Stimulated activated CD4-positive, alpha-beta T cell treated with anti-CD3 and anti-CD28 coated beads, Interleukin-15, amount 100 ng/mL, for 1 hour (primary cell): ENCODE measurements around the gene NR1H2.
A peak's percentile ranks its signal among the peaks of the same experiment; 100 is the strongest.
"Not testable (repeated sequence)": the region's sequence is repeated elsewhere in the genome, so short reads cannot be mapped to it uniquely, and the experiment has no call there.

Source experiments
- DNase-seq, 2 donors: peaks; one replicate each; pipeline ENCODE4 v3.0.0-alpha.2; 2020; ENCODE audit warnings: low read depth in 1 of 2, low spot score in 1 of 2

The NR1H2 gene

DNA sequence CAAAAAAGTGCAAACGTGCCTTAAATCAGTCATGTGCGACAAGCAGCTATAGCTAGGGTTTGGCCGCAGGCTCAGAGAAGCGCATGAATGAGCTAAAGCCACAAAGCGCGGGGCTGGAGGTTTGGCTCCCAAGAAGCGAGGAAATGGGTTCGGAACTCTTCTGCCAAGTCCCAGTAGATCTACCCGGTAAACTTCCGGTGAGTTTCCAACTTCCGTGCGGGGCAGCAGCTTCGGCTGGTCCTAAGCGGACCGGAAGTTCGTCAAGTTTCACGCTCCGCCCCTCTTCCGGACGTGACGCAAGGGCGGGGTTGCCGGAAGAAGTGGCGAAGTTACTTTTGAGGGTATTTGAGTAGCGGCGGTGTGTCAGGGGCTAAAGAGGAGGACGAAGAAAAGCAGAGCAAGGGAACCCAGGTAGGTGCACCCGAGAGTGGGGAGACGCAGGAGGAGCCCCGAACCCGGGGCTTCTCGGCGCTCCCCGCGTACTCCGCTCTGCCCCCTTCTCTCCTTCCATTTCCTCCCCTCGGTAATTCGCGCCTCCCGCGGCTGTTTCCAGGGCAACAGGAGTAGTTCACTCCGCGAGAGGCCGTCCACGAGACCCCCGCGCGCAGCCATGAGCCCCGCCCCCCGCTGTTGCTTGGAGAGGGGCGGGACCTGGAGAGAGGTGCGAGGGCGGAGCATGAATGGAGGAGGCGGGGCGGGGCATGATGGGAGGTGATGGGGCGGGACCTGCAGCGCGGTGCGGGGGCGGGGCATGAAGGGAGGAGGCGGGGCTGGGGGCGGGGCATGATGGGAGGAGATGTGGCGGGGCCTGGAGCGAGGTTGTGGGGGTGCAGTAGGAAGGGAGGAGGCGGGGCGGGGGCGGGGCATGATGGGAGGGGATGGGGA, at the start of gene NR1H2:
Gene NR1H2 (plus strand): TSS at position 292 of the 885 bp plus-strand sequence. CDS start 1,149 bp downstream, outside the sequence.
- DNase-seq: peak; percentile 85 to 86

GRCh38 chr19:50327013-50327412, 49.2 kb upstream of the NR1H2 start:
- no peak for DNase-seq

GRCh38 chr19:50327461-50328223, 48.6 kb upstream of the NR1H2 start:
- DNase-seq: no peak

DNA sequence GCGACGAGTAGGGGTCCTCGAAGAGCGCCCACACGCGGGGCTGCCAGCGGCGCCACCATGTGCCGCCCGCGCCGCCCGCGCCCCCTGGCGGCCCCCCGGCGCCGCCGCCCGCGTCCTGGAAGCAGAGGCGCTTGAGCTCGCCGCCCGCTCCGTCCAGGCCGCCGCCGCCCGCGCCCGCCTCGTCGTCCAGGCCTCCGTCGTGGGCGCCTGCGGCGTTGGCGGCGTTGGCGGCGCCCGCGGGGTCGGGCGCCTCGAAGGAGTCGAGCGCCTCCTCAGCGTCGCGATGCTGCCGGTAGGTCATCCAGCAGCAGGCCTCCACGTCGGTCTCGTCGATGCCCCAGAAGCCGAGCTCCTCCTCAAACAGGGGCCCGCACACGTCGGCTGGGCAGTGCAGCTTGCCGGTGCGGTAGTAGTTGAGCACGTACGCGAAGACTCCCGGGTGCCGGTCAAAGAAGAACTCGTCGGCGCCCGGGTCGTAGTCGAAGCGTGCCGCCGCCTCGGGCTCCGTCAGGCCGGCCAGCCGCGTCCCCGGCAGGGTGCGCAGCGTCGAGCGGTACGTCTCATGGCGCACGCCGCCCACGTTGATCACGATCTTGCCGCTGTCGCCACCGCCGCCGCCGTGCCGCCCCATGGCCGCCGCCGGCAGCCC, 47.9 kb upstream of the NR1H2 start:
- no peak for DNase-seq

GRCh38 chr19:50328873-50329145, 47.4 kb upstream of the NR1H2 start:
- DNase-seq: no peak

- DNase-seq: peak; percentile 79 to 95
Measured at GRCh38 chr19:50329146-50329925, 46.9 kb upstream of the NR1H2 start, which contains the start of gene KCNC3. TSS of gene KCNC3 (minus strand) at chr19:50329377. CDS start at chr19:50329082, 295 bp downstream.

GRCh38 chr19:50329926-50330294, 46.3 kb upstream of the NR1H2 start:
- DNase-seq: not testable (repeated sequence)

DNA sequence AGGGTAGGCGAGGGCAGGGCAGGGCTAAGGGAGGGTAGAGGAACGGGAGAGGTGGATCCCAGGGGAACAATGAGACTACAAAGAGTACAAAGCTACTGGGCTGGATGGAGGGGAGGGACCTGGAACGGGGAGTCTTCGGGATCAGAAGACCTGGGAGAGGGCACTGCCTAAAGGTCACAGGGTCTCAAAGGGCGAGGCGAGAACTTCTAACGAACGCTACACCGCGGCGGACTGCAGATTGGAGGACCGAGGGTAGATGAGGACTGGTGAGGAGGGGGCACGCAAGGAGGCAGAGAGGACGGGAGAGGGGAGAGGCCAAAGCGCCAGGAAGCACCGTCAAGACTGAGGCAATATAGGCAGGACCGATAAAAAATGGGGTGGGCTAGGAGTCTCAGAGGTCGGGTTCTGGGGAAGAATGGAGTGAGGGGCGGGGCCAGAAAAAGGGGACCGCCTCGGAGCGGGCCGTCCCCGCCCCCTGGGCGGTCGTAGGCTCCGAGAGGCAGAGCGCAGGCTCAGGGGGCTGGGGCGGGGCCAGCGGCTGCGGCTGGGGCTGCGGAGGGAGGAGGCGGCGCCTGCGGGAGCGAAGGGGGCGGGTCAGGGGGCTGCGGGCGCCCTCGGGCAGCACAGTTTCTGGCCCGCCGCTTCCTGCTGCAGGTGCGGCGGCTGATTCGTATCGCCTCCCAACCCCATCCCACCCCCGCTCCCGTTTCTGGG, 45.7 kb upstream of the NR1H2 start:
- DNase-seq: peak; percentile 63 to 75

DNA sequence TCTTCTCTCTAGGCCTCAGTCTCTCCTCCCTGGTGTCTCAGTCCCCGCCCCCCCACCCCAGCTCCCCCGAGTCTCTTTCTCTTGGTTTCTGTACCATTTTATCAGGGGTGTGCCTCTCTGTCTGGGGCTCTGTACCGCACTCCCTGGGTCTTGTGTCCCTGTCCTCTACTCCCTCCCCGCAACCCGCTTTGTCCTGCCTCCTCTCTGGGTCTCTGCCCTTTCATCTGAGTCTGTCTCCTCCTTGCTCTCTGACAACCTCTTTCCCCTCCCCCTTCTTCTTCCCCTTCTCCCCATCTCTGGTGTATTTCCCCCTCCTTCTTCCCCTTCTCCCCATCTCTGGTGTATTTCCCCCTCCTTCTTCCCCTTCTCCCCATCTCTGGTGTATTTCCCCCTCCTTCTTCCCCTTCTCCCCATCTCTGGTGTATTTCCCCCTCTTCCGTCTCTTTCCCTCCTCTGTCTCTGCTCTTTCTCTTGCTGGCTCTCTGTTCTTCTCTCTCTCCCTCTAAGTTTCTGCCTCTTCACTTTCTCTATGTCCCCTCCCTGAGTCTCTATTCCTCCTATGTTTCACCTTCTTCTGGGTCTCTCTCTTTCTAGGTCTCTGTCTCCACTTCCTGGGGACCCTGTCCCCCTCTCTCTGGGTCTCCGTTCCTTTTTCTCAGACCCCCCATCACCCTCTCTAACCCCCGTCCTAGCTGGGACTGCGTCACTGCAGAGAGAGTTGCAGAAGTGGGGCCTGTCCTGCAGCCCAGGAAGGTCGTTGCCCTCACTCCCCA, 44.9 kb upstream of the NR1H2 start:
- no peak for DNase-seq

DNA sequence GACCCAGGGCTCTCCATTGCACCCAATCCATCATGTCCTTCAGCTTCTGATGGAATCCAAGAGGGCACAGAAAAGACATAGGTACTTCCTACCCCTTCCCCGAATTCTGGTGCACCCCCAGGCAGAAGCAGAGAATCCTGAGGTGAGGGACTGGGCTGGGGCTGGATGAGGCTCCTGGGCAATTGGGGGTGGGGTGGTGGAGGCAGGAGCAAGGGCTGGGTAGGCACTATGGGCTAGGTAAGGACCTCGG, 44.3 kb upstream of the NR1H2 start:
- DNase-seq: no peak

GRCh38 chr19:50332244-50333038, 43.8 kb upstream of the NR1H2 start:
- no peak for DNase-seq

GRCh38 chr19:50333235-50333736, 43.0 kb upstream of the NR1H2 start:
- DNase-seq: peak; percentile 74 to 86

DNA sequence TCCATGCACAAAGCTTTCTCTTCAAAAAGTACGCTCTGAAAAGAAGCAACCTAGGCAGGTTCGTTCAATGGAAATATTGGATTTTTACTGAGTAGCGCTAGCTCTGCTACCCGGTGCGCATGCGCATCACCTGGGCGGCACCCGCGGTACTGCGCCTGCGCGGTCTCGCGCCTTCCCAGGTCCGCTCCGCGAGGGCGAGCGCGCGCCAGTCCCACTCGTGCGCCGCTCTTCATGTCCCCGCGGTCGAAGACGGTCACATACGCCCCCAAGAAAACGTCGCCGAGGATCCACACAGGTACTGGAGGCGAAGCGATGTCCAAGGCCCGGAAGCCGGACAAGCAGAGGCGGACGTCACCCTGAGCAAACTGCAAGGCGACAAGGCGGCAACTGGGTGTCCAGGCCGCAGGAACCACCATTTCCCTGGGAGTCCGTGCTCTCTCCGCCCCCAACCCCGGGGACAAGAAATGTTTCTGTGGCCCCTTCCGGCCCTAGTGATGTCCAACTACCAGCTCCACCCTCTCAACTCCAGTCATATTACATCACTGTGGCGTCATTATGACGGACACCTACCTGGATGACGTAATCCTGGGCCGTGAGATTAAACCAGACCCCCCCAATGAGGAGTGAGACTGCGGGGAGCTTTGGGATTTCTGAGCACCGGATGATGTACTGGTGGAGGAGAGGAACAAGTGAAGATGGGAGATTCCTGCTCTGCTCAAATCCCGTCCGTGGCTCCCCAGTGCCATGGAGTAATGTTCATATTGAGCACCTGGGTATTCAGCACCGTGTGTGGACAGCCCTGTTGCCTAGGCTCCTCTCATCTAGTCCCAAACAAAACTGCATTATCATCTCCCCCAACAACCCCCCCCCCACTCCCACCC, 42.3 kb upstream of the NR1H2 start:
- DNase-seq: peak; percentile 70 to 80

GRCh38 chr19:50334741-50335421, 41.4 kb upstream of the NR1H2 start:
- no peak for DNase-seq

DNA sequence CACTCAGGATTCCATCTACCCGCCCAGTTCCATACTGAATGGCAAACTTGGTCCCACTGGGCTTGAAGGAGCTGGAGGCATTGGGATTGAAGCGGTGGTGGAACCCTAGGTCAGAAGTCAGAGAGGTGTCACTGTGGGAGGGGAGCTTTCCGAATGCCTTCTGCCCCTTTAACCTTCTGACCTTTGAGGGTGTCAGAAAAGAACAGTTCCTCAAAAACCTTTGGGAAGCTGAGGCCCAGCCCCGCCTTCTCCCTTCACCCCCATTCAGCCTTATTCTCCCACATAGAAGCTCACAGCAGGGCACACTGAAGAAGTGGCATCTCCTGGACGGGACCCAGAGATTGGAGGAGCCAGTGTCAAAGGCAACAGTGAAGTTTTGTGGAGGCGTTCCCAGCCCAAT, 39.2 kb upstream of the NR1H2 start:
- not testable (repeated sequence) for DNase-seq

- DNase-seq: no peak
Measured at GRCh38 chr19:50340331-50340730, 35.9 kb upstream of the NR1H2 start.

DNA sequence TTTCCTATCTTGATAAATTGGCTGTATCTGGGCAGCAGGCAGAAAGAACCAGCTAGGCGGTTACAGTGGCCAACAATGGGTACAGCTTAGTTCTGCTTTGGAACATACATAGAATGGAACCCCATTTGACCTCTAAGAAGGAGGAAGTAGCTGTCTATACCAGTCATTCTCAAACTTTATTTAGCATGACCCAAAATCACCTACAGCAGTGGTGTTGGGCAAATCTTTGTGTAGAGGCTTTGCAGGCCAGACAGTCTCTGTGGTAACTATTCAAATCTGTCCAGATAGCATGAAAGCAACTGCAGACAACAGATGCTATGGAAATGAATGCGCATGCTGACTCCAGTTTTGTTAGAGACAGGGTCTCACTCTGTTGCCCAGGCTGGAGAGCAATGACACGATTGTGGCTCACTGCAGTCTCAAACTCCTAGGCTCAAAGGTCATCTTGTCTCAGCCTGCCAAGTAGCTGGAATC, 35.1 kb upstream of the NR1H2 start:
- no peak for DNase-seq
